HepG2 (cell line): ENCODE measurements around the gene PTCD1. TPM values are rescaled to one million over a fixed set of nuclear protein-coding genes. Genes with fewer than 3 reads are reported as not detected.
A peak's percentile ranks its signal among the peaks of the same experiment; 100 is the strongest.

Experiments used
- EP300 ChIP-seq, 3 experiments: sonication (generic) in 1 of 3; formaldehyde crosslinking in 1 of 3; IDR thresholded peaks; 2 replicates each; pipeline versions ENCODE4 v1.5.1 to v1.6.1; 2011 to 2020; ENCODE audit warnings: low read depth in 2 of 3, low read length in 2 of 3, borderline replicate concordance in 1 of 3, improper control_type of control experiment in 1 of 3, mild to moderate bottlenecking in 1 of 3, missing genetic modification reagents in 1 of 3, moderate library complexity in 1 of 3
- GABPA ChIP-seq, 2 experiments: IDR thresholded peaks; 2 replicates each; pipeline ENCODE4 v1.6.1; 2011 to 2016; ENCODE audit warnings: low read depth in 2 of 2, low read length in 1 of 2, missing biosample characterization in 1 of 2, missing genetic modification characterization in 1 of 2
- MIXL1 ChIP-seq: IDR thresholded peaks from 2 replicates; pipeline ENCODE4 v1.6.1; 2016
- NR2F6 ChIP-seq, 2 experiments: IDR thresholded peaks; 2 replicates each; pipeline ENCODE4 v1.6.1; 2016; ENCODE audit warnings: antibody characterized with exemption in 1 of 2, mild to moderate bottlenecking in 1 of 2
- TARDBP ChIP-seq: sonication (generic); formaldehyde crosslinking; IDR thresholded peaks from 2 replicates; pipeline ENCODE4 v1.8.0; 2022; ENCODE audit warnings: mild to moderate bottlenecking, missing genetic modification reagents
- ZBTB7B ChIP-seq: sonication (generic); formaldehyde crosslinking; IDR thresholded peaks from 2 replicates; pipeline ENCODE4 v1.4.0; 2020; ENCODE audit warnings: missing genetic modification reagents
- ZNF292 ChIP-seq: sonication (generic); formaldehyde crosslinking; IDR thresholded peaks from 2 replicates; pipeline ENCODE4 v1.8.1; 2022; ENCODE audit warnings: mild to moderate bottlenecking, low read depth, missing genetic modification reagents, borderline replicate concordance
- ZNF549 ChIP-seq: sonication (generic); formaldehyde crosslinking; IDR thresholded peaks from 2 replicates; pipeline ENCODE4 v1.5.0; 2020; ENCODE audit warnings: missing genetic modification reagents
- ZNF556 ChIP-seq: sonication (generic); formaldehyde crosslinking; IDR thresholded peaks from 2 replicates; pipeline ENCODE4 v1.4.0; 2020; ENCODE audit warnings: mild to moderate bottlenecking, missing genetic modification reagents, borderline replicate concordance
- ZNF614 ChIP-seq: IDR thresholded peaks from 2 replicates; pipeline ENCODE4 v1.6.1; 2018; ENCODE audit warnings: missing biosample characterization, missing genetic modification reagents, inconsistent platforms, borderline replicate concordance
- ZNF629 ChIP-seq: sonication (generic); formaldehyde crosslinking; conservative IDR thresholded peaks from 2 replicates; pipeline ENCODE4 v1.5.0; 2020; ENCODE audit warnings: missing genetic modification reagents
- polyA plus RNA-seq, 8 experiments: library from polyadenylated mRNA; depleted of rRNA in 3 of 8; stranded (reverse) in 7 of 8; unstranded in 1 of 8; fragments of >200 nt; fragmentation: Illumina TruSeq in 4 of 8; extraction: Trizol in 4 of 8; gene quantifications; 2 replicates each; pipeline versions ENCODE4 v1.2.1 to v1.2.3, GENCODE V29; 2011 to 2016; ENCODE audit warnings: low read depth in 4 of 8, missing spikeins in 1 of 8, mixed read lengths in 1 of 8; ENCODE audit not compliant: insufficient read depth in 1 of 8
- total RNA-seq, 5 experiments: library from RNA; depleted of rRNA; stranded (reverse); fragments of >200 nt; fragmentation: Illumina TruSeq; extraction: Trizol; gene quantifications; 2 replicates each; pipeline ENCODE4 v1.2.3, GENCODE V29; 2016; ENCODE audit warnings: low read depth in 1 of 5
- TF ChIP-seq, protein P1 (sequence below): sonication (generic); formaldehyde crosslinking; IDR thresholded peaks from 2 replicates; pipeline ENCODE4 v1.4.0; 2020; ENCODE audit warnings: missing genetic modification reagents, borderline replicate concordance
- TF ChIP-seq, protein P2 (sequence below): sonication (generic); formaldehyde crosslinking; conservative IDR thresholded peaks from 2 replicates; pipeline ENCODE4 v1.4.0; 2020; ENCODE audit warnings: mild to moderate bottlenecking, missing genetic modification reagents, moderate library complexity
- TF ChIP-seq, protein P3 (sequence below): sonication (generic); formaldehyde crosslinking; IDR thresholded peaks from 2 replicates; pipeline ENCODE4 v1.9.0; 2022; ENCODE audit warnings: low read depth, missing genetic modification reagents
- TF ChIP-seq, protein P4 (sequence below): sonication (generic); formaldehyde crosslinking; IDR thresholded peaks from 2 replicates; pipeline ENCODE4 v1.9.0; 2021; ENCODE audit warnings: missing genetic modification reagents, borderline replicate concordance

PTCD1 gene
- total and polyA plus RNA-seq, 2 of the 13 experiments (the other 11 are each of a cell fraction or from before 2014, with no cell fraction given), result 3.0 to 8.4 TPM

DNA sequence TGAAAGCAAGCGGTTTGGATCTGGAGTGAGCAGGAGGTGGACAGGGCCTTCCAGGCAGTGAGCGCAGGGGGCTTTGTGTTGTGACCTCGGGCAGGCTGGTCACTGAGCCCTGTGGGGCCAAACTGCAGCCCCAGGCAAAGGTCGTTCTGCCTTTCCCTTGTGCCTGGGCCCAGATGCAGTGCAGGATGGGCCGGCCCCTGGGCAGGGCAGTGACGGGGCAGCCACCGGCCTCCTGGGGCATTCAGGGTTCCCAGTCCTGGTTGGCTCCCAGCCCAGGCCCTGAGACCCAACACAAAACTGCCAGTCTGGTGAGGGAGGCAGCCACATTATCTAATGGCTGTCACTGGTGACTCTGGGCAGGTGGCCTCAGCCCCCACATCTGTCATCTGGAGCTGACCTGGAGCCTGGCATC, 56.9 kb downstream of the PTCD1 start (continued):
- TF ChIP-seq, protein P1, sequence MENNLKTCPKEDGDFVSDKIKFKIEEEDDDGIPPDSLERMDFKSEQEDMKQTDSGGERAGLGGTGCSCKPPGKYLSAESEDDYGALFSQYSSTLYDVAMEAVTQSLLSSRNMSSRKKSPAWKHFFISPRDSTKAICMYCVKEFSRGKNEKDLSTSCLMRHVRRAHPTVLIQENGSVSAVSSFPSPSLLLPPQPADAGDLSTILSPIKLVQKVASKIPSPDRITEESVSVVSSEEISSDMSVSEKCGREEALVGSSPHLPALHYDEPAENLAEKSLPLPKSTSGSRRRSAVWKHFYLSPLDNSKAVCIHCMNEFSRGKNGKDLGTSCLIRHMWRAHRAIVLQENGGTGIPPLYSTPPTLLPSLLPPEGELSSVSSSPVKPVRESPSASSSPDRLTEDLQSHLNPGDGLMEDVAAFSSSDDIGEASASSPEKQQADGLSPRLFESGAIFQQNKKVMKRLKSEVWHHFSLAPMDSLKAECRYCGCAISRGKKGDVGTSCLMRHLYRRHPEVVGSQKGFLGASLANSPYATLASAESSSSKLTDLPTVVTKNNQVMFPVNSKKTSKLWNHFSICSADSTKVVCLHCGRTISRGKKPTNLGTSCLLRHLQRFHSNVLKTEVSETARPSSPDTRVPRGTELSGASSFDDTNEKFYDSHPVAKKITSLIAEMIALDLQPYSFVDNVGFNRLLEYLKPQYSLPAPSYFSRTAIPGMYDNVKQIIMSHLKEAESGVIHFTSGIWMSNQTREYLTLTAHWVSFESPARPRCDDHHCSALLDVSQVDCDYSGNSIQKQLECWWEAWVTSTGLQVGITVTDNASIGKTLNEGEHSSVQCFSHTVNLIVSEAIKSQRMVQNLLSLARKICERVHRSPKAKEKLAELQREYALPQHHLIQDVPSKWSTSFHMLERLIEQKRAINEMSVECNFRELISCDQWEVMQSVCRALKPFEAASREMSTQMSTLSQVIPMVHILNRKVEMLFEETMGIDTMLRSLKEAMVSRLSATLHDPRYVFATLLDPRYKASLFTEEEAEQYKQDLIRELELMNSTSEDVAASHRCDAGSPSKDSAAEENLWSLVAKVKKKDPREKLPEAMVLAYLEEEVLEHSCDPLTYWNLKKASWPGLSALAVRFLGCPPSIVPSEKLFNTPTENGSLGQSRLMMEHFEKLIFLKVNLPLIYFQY (CRISPR knock-in tag), result peak; percentile 80; the same call in 1 of the 2 replicates
- no peak for TF ChIP-seq EP300 (IDR thresholded peaks at IDR 0.05; ENCODE audit: low read depth in 2 of 2, low read length in 2 of 2)
- TF ChIP-seq EP300 (CRISPR knock-in tag; IDR thresholded peaks at IDR 0.05; ENCODE audit: borderline replicate concordance), result no peak
- TF ChIP-seq, protein P2, sequence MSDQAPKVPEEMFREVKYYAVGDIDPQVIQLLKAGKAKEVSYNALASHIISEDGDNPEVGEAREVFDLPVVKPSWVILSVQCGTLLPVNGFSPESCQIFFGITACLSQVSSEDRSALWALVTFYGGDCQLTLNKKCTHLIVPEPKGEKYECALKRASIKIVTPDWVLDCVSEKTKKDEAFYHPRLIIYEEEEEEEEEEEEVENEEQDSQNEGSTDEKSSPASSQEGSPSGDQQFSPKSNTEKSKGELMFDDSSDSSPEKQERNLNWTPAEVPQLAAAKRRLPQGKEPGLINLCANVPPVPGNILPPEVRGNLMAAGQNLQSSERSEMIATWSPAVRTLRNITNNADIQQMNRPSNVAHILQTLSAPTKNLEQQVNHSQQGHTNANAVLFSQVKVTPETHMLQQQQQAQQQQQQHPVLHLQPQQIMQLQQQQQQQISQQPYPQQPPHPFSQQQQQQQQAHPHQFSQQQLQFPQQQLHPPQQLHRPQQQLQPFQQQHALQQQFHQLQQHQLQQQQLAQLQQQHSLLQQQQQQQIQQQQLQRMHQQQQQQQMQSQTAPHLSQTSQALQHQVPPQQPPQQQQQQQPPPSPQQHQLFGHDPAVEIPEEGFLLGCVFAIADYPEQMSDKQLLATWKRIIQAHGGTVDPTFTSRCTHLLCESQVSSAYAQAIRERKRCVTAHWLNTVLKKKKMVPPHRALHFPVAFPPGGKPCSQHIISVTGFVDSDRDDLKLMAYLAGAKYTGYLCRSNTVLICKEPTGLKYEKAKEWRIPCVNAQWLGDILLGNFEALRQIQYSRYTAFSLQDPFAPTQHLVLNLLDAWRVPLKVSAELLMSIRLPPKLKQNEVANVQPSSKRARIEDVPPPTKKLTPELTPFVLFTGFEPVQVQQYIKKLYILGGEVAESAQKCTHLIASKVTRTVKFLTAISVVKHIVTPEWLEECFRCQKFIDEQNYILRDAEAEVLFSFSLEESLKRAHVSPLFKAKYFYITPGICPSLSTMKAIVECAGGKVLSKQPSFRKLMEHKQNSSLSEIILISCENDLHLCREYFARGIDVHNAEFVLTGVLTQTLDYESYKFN (CRISPR knock-in tag), result peak; percentile 73
- no peak for TF ChIP-seq GABPA (IDR thresholded peaks at IDR 0.05; ENCODE audit: low read depth, low read length)
- no peak for TF ChIP-seq GABPA (CRISPR knock-in tag; IDR thresholded peaks at IDR 0.05; ENCODE audit: low read depth)
- no peak for TF ChIP-seq ZNF556 (CRISPR knock-in tag)
- TF ChIP-seq, protein P3, sequence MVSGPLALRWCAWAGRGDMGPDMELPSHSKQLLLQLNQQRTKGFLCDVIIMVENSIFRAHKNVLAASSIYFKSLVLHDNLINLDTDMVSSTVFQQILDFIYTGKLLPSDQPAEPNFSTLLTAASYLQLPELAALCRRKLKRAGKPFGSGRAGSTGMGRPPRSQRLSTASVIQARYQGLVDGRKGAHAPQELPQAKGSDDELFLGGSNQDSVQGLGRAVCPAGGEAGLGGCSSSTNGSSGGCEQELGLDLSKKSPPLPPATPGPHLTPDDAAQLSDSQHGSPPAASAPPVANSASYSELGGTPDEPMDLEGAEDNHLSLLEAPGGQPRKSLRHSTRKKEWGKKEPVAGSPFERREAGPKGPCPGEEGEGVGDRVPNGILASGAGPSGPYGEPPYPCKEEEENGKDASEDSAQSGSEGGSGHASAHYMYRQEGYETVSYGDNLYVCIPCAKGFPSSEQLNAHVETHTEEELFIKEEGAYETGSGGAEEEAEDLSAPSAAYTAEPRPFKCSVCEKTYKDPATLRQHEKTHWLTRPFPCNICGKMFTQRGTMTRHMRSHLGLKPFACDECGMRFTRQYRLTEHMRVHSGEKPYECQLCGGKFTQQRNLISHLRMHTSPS (CRISPR knock-in tag), result peak; percentile 58
- TF ChIP-seq ZNF629 (CRISPR knock-in tag), result 0 out of 2 replicates have a peak, but pooled peaks have one; percentile 29
- TF ChIP-seq, protein P4, sequence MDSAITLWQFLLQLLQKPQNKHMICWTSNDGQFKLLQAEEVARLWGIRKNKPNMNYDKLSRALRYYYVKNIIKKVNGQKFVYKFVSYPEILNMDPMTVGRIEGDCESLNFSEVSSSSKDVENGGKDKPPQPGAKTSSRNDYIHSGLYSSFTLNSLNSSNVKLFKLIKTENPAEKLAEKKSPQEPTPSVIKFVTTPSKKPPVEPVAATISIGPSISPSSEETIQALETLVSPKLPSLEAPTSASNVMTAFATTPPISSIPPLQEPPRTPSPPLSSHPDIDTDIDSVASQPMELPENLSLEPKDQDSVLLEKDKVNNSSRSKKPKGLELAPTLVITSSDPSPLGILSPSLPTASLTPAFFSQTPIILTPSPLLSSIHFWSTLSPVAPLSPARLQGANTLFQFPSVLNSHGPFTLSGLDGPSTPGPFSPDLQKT (CRISPR knock-in tag), result no peak
- 0 out of 2 replicates have a peak, but pooled peaks have one; percentile 11 for TF ChIP-seq MIXL1 (CRISPR knock-in tag)
- peak; percentile 69; the same call in 1 of the 2 replicates for TF ChIP-seq TARDBP
- peak; percentile 50; the same call in 1 of the 2 replicates for TF ChIP-seq NR2F6 (IDR thresholded peaks at IDR 0.05)
- TF ChIP-seq NR2F6 (CRISPR knock-in tag; IDR thresholded peaks at IDR 0.05), result peak; percentile 60
- TF ChIP-seq ZNF549 (CRISPR knock-in tag), result no peak; the same call in 1 of the 2 replicates
- TF ChIP-seq ZNF614, result no peak
- TF ChIP-seq ZNF292 (CRISPR knock-in tag), result peak; percentile 90
- peak; percentile 93 for TF ChIP-seq ZBTB7B
